GM19463 (cell line): ENCODE measurements around the gene DSCAM.

ENCODE experiments used
- ATAC-seq: cut with Tn5 transposase; IDR thresholded peaks from one replicate; pipeline ENCODE4 v1.9.1; 2021; ENCODE audit warnings: mild to moderate bottlenecking, moderate library complexity; ENCODE audit not compliant: unreplicated experiment

DSCAM gene

DNA sequence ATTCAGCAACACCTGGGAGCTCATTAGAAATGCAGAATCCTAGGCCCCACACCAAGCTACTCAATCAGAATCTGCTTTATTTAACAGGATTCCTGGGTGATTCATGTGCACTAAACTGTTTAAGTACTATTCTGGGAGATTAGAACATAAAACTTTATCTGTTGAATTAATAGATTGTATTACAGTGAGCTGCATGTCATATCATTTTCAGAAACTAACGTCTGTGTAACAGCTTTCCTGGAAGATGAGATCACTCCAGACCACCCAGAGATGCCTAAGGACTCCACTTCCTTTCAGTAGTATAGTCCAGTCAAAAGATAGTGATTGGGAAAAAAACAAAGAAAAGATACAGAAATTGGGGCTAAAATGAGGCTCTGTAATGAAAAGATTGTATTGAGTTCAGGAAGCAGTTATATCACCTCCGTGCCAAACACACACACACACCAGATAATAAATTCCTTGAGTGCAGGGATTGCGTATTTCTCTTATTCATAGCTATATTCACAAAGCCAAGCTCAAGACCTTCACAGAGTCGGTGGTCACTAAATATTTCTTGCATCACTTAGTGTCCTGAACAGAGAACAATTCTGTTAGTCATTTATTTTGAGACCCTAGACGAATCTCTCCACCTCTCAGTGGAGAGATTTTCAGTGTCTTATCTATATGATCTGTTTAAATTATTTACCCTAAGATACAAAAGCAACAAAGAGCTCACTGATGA, 178.2 kb downstream of the DSCAM start:
- ATAC-seq = no peak

GRCh38 chr21:40667967-40668366, 179.0 kb downstream of the DSCAM start:
- no peak for ATAC-seq

DNA sequence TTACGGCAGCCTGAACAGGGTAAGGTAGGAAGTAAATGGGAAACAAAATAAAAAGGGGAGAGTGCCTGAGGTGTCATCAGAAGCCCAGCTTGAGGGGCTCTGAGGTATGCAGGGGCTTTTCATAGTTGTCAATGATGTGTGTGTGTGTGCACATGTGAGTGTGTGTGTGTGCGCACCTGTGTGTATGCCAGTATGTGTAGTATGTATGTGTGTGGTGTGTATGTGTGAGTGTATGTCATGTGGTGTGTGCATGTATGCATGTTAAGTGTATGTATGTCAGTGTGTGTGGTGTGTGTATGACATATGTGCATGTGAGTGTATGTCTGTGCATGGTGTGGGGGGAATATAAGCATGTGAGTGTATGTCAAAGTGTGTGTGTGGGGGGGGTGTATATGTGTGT, 184.1 kb downstream of the DSCAM start:
- ATAC-seq = no peak

GRCh38 chr21:40660461-40660860, 186.5 kb downstream of the DSCAM start:
- ATAC-seq = no peak

GRCh38 chr21:40658311-40658710, 188.6 kb downstream of the DSCAM start:
- no peak for ATAC-seq

DNA sequence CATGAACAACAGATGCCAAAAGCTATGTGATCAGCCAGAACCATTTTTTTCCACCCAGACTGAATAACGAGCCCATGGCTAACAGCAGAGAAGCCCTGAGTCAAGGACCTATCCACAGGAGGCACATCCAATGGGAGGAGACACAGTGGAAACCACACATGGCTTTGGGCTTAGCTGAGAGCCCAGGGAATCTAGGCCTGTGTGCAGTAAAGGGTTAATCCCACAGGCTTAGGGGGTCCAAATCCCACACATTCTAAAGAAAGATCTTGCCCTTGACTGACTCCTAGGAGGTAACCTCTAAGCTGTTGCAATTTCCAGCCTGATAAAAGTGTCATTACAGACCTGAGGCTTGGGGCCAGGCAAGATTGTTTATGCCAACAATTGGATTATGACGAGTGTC, 194.5 kb downstream of the DSCAM start:
- no peak for ATAC-seq

- ATAC-seq = no peak
These were observed 199.3 kb downstream of the DSCAM start for GRCh38 chr21:40647706-40648105.

DNA sequence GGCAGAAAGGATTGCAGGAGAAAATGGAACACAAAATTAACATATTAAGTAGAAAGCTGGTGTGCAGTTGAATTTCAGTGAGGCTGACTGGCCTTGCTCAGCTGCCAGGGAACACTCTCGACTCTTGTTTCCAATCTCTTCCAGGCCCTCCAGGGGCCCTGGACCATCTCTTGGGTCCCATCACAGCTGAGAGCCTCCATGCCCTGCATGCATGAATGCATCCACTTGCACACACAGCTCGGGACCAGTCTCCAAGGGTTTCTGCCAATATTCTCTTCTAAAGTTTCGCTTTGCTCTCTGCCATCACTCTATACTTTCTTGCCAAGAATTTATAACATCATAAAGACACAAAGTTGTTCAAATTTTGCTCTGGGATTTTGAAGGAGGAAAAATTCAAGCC, 200.3 kb downstream of the DSCAM start:
- no peak for ATAC-seq

- no peak for ATAC-seq
These were observed 205.9 kb downstream of the DSCAM start for GRCh38 chr21:40641042-40641441.

DNA sequence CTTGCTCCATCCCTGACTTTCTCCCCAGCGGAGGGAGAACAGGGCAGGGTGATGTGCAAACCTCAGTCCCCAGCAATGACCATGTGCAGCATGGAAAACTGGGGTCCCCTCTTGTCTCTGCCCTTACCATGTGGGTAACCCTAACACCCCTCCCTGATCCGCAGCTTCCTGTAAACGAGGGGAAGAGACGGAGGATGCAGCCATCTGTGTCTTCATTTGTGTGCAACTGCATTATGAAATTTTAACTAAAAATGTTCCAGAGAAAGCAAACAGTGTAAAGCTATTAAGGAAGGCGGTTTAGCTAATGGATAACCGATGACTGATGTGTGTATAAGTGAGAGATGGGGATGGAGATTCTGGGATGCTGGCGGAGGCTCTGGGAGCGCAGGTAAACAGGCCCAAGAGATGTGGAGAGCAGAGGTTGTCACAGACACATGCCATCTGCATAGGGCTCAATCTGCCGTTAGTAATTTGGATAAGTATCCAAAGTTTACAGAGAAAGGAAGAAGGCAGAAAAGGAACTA, 206.6 kb downstream of the DSCAM start:
- ATAC-seq = no peak

DNA sequence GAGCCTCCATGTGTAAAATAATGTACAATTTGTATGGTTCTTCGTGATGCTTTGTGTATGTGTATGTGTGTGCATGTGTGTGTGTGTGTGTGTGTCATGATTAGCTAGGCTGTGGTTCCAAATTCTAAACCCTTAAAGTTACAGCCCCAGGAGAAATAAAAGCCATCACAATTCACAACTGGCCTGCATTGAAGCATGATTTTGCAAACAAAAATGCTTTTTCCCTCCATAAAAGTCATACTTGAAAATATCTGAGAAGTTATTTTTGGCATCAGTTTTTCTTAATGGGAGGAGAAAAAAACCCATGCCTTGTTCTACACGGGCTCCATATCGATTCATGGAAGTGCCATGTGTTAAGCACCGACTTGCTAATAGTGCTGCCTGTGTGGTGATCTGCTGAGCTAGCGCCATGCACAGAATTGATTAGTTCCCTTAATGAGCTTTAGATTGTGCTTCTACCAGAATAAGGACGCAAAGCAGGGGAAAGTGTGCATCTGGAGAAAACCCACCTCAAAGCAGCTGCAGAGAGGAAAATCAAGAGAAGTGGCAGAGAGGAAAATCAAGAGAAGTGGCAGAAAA, 207.3 kb downstream of the DSCAM start:
- ATAC-seq = no peak

DNA sequence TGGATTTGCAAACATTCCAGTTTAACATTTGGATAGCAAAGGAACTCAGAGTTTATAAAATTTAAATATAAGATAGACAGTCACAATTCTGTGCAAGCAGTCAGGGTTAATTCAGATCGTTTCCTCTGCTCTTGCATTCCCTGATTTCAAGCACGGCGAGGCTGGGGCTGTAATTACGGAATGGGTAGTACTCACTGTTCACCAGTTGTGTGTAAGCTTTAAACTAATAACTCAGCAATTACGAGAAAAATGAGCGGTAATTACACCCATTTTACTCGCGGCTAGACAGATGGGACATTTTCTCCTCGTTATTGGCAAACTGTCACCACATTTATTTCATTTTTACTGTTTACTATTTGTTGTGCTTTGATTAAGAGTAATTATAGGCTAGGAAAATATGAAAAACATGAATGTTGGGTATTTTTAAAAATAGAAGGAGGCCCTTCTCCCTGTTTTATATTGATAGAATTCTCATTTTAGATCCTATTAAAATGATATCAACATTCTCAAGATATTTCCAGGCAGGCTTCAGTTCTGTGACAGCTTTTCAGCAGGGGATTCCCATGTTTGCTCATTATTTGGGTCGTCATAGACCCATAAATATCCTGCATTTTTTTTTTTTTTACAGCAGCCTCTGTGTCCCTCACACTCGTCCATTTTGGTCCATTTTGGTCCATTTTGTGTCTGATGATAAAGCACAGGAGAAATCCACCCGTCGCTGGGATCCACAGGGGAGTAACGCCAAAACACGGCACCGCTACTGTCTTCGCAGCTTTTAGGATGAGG, 208.3 kb downstream of the DSCAM start:
- no peak for ATAC-seq

- no peak for ATAC-seq
These were observed 210.9 kb downstream of the DSCAM start for GRCh38 chr21:40636026-40636425.

- ATAC-seq = no peak
These were observed 211.6 kb downstream of the DSCAM start for GRCh38 chr21:40635391-40635790.

DNA sequence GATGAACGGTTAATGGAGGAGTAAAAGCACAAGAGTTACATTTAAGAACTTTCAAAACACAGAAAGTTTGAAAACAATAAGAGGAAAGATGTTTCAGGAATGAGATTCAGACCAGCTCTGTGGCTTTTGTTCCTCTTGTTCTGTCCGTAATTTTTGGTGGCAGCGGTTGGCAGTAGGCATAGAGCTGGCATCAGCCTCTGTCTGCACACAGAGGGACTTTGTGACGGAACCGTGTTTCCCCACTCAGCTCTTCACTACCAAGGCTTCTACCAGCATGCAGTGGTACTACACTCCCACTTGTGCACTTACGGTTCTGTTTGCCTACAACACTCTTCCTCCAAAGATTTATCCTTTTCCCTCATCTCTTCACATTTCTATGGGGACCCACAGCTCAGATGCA, 212.8 kb downstream of the DSCAM start:
- ATAC-seq = no peak

- ATAC-seq = no peak
These were observed 213.9 kb downstream of the DSCAM start for GRCh38 chr21:40633048-40633447.

DNA sequence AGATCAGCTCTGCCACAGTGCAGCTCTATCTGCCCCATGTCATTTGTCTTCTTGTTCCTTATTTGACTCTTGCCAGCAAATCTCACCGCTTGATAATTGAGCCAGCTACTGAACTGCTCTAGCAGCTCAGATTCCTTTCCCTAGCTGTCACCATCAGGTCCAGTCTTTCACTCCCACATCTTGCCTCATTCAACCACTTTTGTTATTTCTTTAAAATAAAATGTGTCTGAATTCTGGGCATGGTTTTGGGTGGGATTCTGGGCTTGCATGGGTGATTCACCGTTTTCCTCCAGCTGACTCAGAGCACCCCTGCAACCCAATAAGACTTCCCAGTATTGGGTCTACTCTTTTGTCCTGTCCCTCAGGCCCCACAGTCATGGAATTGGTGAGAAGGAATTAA, 215.7 kb downstream of the DSCAM start:
- no peak for ATAC-seq

DNA sequence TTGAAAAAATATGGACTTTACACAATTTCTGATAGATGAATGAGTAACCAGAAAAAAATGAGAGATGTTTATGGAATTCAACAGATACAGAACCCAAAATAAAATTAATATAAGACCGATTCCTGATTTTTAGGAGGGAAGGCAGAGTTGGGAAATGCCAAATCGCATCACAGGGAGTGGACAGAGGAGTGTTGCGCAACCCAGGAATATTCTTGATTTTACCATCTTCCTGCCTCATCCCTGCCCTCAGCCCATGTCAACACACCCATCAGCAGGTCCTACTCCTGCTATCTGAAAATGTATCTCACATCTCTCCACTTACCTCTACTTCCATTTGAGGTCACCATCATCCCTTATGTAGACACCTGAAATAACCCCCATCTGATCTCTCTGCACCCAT, 221.0 kb downstream of the DSCAM start:
- ATAC-seq = no peak

GRCh38 chr21:40623528-40623927, 223.4 kb downstream of the DSCAM start:
- no peak for ATAC-seq

DNA sequence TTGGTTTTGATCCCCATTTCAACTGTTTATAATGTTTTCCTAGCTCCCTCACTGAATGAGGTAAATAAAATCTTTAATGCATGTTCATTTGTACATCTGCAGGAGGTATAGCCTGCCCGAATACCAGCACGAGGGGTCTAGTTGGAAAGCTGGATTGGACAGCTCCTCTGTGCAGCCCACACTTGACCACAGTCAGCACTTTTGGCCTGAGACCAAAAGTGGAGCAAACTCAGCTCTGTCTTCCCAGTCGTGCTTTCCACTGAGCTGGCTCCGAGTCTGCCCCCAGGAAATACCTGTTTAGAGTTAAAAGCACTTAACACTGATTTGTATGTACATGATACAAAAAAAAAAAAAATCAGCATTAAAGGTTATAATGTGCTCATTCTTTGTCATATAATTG, 224.4 kb downstream of the DSCAM start:
- no peak for ATAC-seq

DNA sequence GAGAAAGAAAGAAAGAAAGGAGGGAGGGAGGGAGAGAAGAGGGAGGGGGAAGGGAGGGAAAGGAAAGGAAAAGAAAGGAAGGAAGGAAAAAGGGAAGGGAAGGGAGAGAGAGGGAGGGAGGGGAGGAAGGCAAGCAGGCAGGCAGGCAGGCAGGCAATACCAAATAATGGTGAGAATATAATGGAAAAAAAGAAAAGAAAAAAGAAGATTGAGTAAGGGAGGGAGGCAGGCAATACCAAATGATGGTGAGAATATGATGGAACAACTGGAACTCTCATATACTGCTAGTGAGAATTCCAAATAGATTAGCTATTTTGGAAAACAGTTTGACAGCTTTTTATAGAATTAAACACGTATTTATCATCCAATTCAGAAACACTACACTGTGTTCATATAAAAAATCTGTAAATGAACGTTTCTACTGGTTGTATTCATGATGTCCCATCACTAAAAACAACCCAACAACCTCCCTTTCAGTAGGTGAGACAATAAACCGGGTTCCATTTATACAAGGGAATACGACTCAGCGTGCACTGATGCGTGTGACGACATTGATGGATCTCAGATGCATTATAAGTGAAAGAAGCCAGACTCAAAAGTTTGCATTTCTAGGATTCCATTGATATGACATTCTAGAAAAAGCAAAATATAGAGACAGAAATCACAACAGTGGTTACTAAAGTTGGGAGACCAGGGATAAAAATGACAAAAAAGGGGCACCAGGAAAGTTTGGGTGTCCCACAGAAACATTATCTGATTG, 226.4 kb downstream of the DSCAM start:
- ATAC-seq = no peak
